ENCODE measurements around the gene RAB20.

- TF ChIP-seq POLR2A (IDR thresholded peaks at IDR 0.05), result no peak
- TF ChIP-seq, protein P1, sequence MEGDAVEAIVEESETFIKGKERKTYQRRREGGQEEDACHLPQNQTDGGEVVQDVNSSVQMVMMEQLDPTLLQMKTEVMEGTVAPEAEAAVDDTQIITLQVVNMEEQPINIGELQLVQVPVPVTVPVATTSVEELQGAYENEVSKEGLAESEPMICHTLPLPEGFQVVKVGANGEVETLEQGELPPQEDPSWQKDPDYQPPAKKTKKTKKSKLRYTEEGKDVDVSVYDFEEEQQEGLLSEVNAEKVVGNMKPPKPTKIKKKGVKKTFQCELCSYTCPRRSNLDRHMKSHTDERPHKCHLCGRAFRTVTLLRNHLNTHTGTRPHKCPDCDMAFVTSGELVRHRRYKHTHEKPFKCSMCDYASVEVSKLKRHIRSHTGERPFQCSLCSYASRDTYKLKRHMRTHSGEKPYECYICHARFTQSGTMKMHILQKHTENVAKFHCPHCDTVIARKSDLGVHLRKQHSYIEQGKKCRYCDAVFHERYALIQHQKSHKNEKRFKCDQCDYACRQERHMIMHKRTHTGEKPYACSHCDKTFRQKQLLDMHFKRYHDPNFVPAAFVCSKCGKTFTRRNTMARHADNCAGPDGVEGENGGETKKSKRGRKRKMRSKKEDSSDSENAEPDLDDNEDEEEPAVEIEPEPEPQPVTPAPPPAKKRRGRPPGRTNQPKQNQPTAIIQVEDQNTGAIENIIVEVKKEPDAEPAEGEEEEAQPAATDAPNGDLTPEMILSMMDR (IDR thresholded peaks at IDR 0.05), result no peak
- TF ChIP-seq EP300 (IDR thresholded peaks at IDR 0.05), result no peak
- no peak for TF ChIP-seq POLR2AphosphoS5 (IDR thresholded peaks at IDR 0.05)
These were observed 49.3 kb downstream of the RAB20 start for GRCh38 chr13:110512198-110512740.
